Esophagus muscularis mucosa (tissue), 4 donors: ENCODE measurements around the gene CDC20B. TPM values are rescaled to one million over a fixed set of nuclear protein-coding genes. Genes with fewer than 3 reads are reported as not detected.
A peak's percentile ranks its signal among the peaks of the same experiment; 100 is the strongest.

Experiments used
- DNase-seq: peaks from one replicate; pipeline ENCODE4 v3.0.0-alpha.2; 2017; ENCODE audit errors: extremely low spot score
- H3K27ac ChIP-seq, 4 donors: fragments of 200-600 bp; sonication (generic); replicated peaks in 1 of 4; 1 replicate in 3 of 4; 2 replicates in 1 of 4; pipeline ENCODE4 v1.5.1; 2016 to 2019; ENCODE audit warnings: mild to moderate bottlenecking in 1 of 4
- H3K27me3 ChIP-seq, 4 donors: fragments of 200-600 bp; sonication (generic); one replicate each; pipeline versions ENCODE4 v1.5.1 to v1.6.0; 2016 to 2019
- H3K36me3 ChIP-seq, 4 donors: fragments of 200-600 bp; sonication (generic); one replicate each; pipeline ENCODE4 v1.5.1; 2016 to 2019
- H3K4me1 ChIP-seq, 4 donors: fragments of 200-600 bp; sonication (generic); one replicate each; pipeline ENCODE4 v1.5.1; 2016 to 2019
- H3K4me3 ChIP-seq, 4 donors: fragments of 200-600 bp; sonication (generic); 1 replicate in 2 of 4; 2 replicates in 2 of 4; pipeline ENCODE4 v1.5.1; 2016 to 2019; ENCODE audit warnings: mild to moderate bottlenecking in 4 of 4, moderate library complexity in 1 of 4
- H3K9me3 ChIP-seq, 4 donors: fragments of 200-600 bp; sonication (generic); 1 replicate in 3 of 4; 2 replicates in 1 of 4; pipeline ENCODE4 v1.5.1; 2016 to 2019
- CTCF ChIP-seq, 3 experiments: fragments of 200-600 bp in 2 of 3; fragments of 450-650 bp in 1 of 3; sonication (generic) in 2 of 3; IDR thresholded peaks; one replicate each; pipeline ENCODE4 v1.5.1; 2017 to 2019; ENCODE audit warnings: antibody characterized with exemption in 3 of 3, mild to moderate bottlenecking in 2 of 3, moderate library complexity in 1 of 3
- EP300 ChIP-seq: sonication (generic); formaldehyde crosslinking; IDR thresholded peaks from one replicate; pipeline ENCODE4 v1.6.1; 2017; ENCODE audit warnings: antibody characterized with exemption
- POLR2A ChIP-seq: fragments of 450-650 bp; IDR thresholded peaks from one replicate; pipeline ENCODE4 v1.6.1; 2017; ENCODE audit warnings: antibody characterized with exemption, moderate library complexity, mild to moderate bottlenecking, low read depth
- POLR2AphosphoS5 ChIP-seq, 2 donors: sonication (generic); formaldehyde crosslinking; IDR thresholded peaks; one replicate each; pipeline ENCODE4 v1.6.1; 2017; ENCODE audit warnings: antibody characterized with exemption in 2 of 2
- WGBS: methylation state at CpG from one replicate; pipeline ENCODE4 v1.1.5; 2018; 5-methylcytosine and 5-hydroxymethylcytosine counted together
- intact Hi-C: fragments of 100-400 bp; cut with DNase I; formaldehyde crosslinking; loops from one replicate; pipeline ENCODE4 v1.15.1; 2023
- total RNA-seq, 4 donors: library from RNA; depleted of rRNA; stranded (reverse); fragments of >200 nt; gene quantifications; one replicate each; pipeline versions ENCODE4 v1.1.0 to v1.2.1, GENCODE V29; 2016

The CDC20B gene
- total RNA-seq, 4 donors from 2014 or later: not detected

- Histone ChIP-seq H3K9me3 (no peaks in the 10 kb centered on the region), H3K4me3 (no peak overlapping the region), H3K36me3 (no peaks in the 10 kb centered on the region), H3K4me1 (peaks cover 23 to 29% (median 27%) of the 10 kb centered on the region in 4 donors), H3K27ac (no peak overlapping the region), H3K27me3 (peaks cover 7 to 69% (median 23%) of the 10 kb centered on the region in 4 donors)
- intact Hi-C loops: loop anchor here (10.0 kb wide), 1 partner anchor 543 kb away; the partner anchor contains the start of gene SLC38A9
- no peak for TF ChIP-seq POLR2AphosphoS5 (IDR thresholded peaks at IDR 0.05)
- no peak for TF ChIP-seq EP300
- no peak for TF ChIP-seq POLR2A
- no peak for TF ChIP-seq CTCF (IDR thresholded peaks at IDR 0.05)
- DNase-seq: no peak
- WGBS: 48% methylated on average over 2 of the region's 2 CpGs
Measured at GRCh38 chr5:55171471-55171870, 1.5 kb downstream of the CDC20B start.

GRCh38 chr5:55162666-55163065 is 10.3 kb downstream of the CDC20B start:
- Histone ChIP-seq H3K27ac (no peak overlapping the region), H3K4me1 (peaks cover 4 to 13% (median 7%) of the 10 kb centered on the region in 4 donors), H3K27me3 (peaks cover 0 to 3% (median 0%) of the 10 kb centered on the region in 4 donors), H3K36me3 (peaks cover 0 to 18% (median 5%) of the 10 kb centered on the region in 4 donors), H3K9me3 (no peaks in the 10 kb centered on the region), H3K4me3 (no peak overlapping the region)
- 75% methylated on average over 4 of the region's 4 CpGs for WGBS
- intact Hi-C loops: no loop called here
- TF ChIP-seq EP300 (no peak), POLR2A (no peak), CTCF (IDR thresholded peaks at IDR 0.05) (no peak), POLR2AphosphoS5 (IDR thresholded peaks at IDR 0.05) (no peak)
- no peak for DNase-seq

GRCh38 chr5:55160493-55161209 is 12.3 kb downstream of the CDC20B start:
- no peaks in the 10 kb centered on the region for H3K9me3 ChIP-seq
- no peak for TF ChIP-seq POLR2A
- TF ChIP-seq CTCF (IDR thresholded peaks at IDR 0.05): no peak
- no peak for TF ChIP-seq EP300
- TF ChIP-seq POLR2AphosphoS5 (IDR thresholded peaks at IDR 0.05): peak; percentile 60 to 62
- peak overlapping the region; percentile 41 to 62 (median 50) for H3K4me3 ChIP-seq
- peak overlapping the region; percentile 56 to 68 (median 65) for H3K27ac ChIP-seq
- DNase-seq: peak; percentile 93
- intact Hi-C loops: no loop called here
- H3K27me3 ChIP-seq: peaks cover 0 to 3% (median 0%) of the 10 kb centered on the region in 4 donors
- H3K36me3 ChIP-seq: peaks cover 0 to 11% (median 1%) of the 10 kb centered on the region in 4 donors
- peaks cover 4 to 13% (median 7%) of the 10 kb centered on the region in 4 donors for H3K4me1 ChIP-seq
- 3% methylated on average over 9 of the region's 9 CpGs for WGBS

GRCh38 chr5:55159763-55160492 is 13.0 kb downstream of the CDC20B start, which contains the start of gene GPX8:
GPX8 (plus strand) TSS chr5:55160171; CDS start chr5:55160193, 22 bp downstream.
- H3K27me3 ChIP-seq: peaks cover 0 to 8% (median 0%) of the 10 kb centered on the region in 4 donors
- DNase-seq: peak; percentile 45
- intact Hi-C loops: loop anchor here (5.0 to 10.0 kb wide), 3 partner anchors 213 to 645 kb away; partner anchors contain the start of gene SNX18
- H3K9me3 ChIP-seq: no peaks in the 10 kb centered on the region
- H3K27ac ChIP-seq: peak within 1 kb of the TSS; percentile 56 to 68 (median 65)
- 4% methylated on average over 10 of the region's 10 CpGs for whole genome bisulfite sequencing
- peaks cover 0 to 8% (median 0%) of the 10 kb centered on the region in 4 donors for H3K36me3 ChIP-seq
- peaks cover 4 to 13% (median 7%) of the 10 kb centered on the region in 4 donors for H3K4me1 ChIP-seq
- H3K4me3 ChIP-seq: peak within 1 kb of the TSS; percentile 41 to 62 (median 50)
- TF ChIP-seq EP300 (no peak), POLR2A (no peak), CTCF (IDR thresholded peaks at IDR 0.05) (peak; percentile 61 to 63 (median 63)), POLR2AphosphoS5 (IDR thresholded peaks at IDR 0.05) (peak; percentile 14 to 45)
